Measurements from ENCODE around the gene SAFB.

DNA sequence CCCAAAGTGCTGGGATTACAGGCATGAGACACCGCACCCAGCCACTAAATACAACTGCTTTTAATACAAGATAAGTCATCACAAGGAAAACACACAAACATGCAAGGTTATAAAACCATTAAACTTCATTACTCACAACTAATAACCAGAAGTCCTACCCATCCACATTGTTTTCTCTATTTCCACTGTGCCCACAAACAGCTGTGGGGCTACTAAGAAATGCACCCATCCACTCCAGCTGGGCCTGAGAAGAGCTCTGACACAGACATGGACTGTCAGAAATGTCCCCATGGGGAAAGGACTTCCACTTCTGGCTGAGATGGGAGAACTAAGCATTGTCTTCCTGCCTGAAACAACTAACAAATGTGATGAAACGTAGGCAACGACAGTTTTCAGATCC lies 17.5 kb upstream of the SAFB start:
- TF ChIP-seq, protein P1, sequence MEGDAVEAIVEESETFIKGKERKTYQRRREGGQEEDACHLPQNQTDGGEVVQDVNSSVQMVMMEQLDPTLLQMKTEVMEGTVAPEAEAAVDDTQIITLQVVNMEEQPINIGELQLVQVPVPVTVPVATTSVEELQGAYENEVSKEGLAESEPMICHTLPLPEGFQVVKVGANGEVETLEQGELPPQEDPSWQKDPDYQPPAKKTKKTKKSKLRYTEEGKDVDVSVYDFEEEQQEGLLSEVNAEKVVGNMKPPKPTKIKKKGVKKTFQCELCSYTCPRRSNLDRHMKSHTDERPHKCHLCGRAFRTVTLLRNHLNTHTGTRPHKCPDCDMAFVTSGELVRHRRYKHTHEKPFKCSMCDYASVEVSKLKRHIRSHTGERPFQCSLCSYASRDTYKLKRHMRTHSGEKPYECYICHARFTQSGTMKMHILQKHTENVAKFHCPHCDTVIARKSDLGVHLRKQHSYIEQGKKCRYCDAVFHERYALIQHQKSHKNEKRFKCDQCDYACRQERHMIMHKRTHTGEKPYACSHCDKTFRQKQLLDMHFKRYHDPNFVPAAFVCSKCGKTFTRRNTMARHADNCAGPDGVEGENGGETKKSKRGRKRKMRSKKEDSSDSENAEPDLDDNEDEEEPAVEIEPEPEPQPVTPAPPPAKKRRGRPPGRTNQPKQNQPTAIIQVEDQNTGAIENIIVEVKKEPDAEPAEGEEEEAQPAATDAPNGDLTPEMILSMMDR (IDR thresholded peaks at IDR 0.05) = no peak
- TF ChIP-seq POLR2A (IDR thresholded peaks at IDR 0.05) = no peak
